Pons (tissue), 1 donor: ENCODE results near the gene ENTPD2.

Source experiments
- DNase-seq: peaks from one replicate; pipeline ENCODE4 v3.0.0-alpha.2; 2016; ENCODE audit warnings: low spot score

The ENTPD2 gene

GRCh38 chr9:137053944-137054931 is at the start of gene ENTPD2:
Gene ENTPD2, minus strand, starts transcription at chr9:137054061. Its CDS starts 64 bp downstream, at chr9:137053997.
- DNase-seq, result no peak

GRCh38 chr9:137103206-137103999 is 49.5 kb upstream of the ENTPD2 start:
- DNase-seq, result no peak

- DNase-seq, result no peak
Observed at GRCh38 chr9:137099231-137099630, 45.4 kb upstream of the ENTPD2 start.

GRCh38 chr9:137097761-137098462 is 44.1 kb upstream of the ENTPD2 start:
- DNase-seq, result no peak

GRCh38 chr9:137096785-137097546 is 43.1 kb upstream of the ENTPD2 start:
- DNase-seq, result no peak

- no peak for DNase-seq
Observed at GRCh38 chr9:137095664-137096517, 42.0 kb upstream of the ENTPD2 start.

- no peak for DNase-seq
Observed at GRCh38 chr9:137089232-137089947, 35.5 kb upstream of the ENTPD2 start.

GRCh38 chr9:137088121-137088520 is 34.3 kb upstream of the ENTPD2 start:
- DNase-seq, result no peak

- no peak for DNase-seq
Observed at GRCh38 chr9:137087409-137087925, 33.6 kb upstream of the ENTPD2 start.

- peak; percentile 94 for DNase-seq
Observed at GRCh38 chr9:137086531-137087408, 32.9 kb upstream of the ENTPD2 start, which contains the start of gene MAN1B1. Gene MAN1B1, plus strand, starts transcription at chr9:137086985. Its CDS starts 15 bp downstream, at chr9:137087000.

- no peak for DNase-seq
Observed at GRCh38 chr9:137085920-137086530, 32.2 kb upstream of the ENTPD2 start.

GRCh38 chr9:137084526-137084925 is 30.7 kb upstream of the ENTPD2 start:
- DNase-seq, result no peak

GRCh38 chr9:137083394-137084004 is 29.6 kb upstream of the ENTPD2 start:
- DNase-seq, result no peak

- no peak for DNase-seq
Observed at GRCh38 chr9:137082925-137083290, 29.0 kb upstream of the ENTPD2 start.

- DNase-seq, result no peak
Observed at GRCh38 chr9:137082222-137082924, 28.5 kb upstream of the ENTPD2 start.

GRCh38 chr9:137080260-137081122 is 26.6 kb upstream of the ENTPD2 start:
- no peak for DNase-seq
